Measurements from ENCODE around the gene MRPL9. TPM values are rescaled to one million over a fixed set of nuclear protein-coding genes. Genes with fewer than 3 reads are reported as not detected.

Gene MRPL9
- total and polyA plus RNA-seq, 4 donors = 59.1 to 91.3 (median 86.5) TPM

DNA sequence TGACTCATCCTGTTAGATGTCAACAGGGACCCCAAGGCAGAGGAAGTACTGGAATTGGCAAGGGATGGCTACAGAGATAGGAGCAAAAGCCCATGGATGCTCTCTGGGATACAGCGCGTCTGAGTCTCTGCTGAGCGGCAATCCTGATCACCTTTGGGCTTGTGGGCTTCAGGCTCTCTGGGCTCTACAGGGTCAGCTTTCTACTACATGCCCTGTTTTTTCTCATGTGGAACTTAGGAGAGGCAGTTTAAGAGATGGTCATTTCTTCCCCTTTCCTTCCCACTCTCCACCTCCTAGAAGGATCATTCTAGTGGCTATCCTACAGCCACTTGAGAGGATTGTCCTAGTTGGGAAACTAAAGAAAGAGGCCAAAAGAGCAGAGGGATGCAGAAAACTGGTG, 40.6 kb upstream of the MRPL9 start:
- no peak overlapping the region for H3K4me3 ChIP-seq (ENCODE audit: low read depth, low read length)
- no peak for DNase-seq (ENCODE audit: low read depth in 4 of 6, low spot score in 6 of 6)
- H3K27ac ChIP-seq (ENCODE audit: low read depth, low read length) = no peak overlapping the region
- H3K27me3 ChIP-seq (ENCODE audit: control insufficient read depth, insufficient read depth, low read length) = no peaks in the 10 kb centered on the region
- H3K4me1 ChIP-seq (ENCODE audit: control insufficient read depth, insufficient read depth, low read length) = peaks cover 15% of the 10 kb centered on the region
- no peaks in the 10 kb centered on the region for H3K9me3 ChIP-seq (ENCODE audit: control insufficient read depth, insufficient read depth, low read length)
- peaks cover 11% of the 10 kb centered on the region for H3K36me3 ChIP-seq (ENCODE audit: control insufficient read depth, insufficient read depth, low read length)
- 81% methylated on average over 3 of the region's 3 CpGs for WGBS (ENCODE audit: insufficient coverage)

GRCh38 chr1:151803164-151803563, 39.9 kb upstream of the MRPL9 start:
- H3K27me3 ChIP-seq (ENCODE audit: control insufficient read depth, insufficient read depth, low read length) = no peaks in the 10 kb centered on the region
- DNase-seq (ENCODE audit: low read depth in 4 of 6, low spot score in 6 of 6) = no peak
- H3K4me3 ChIP-seq (ENCODE audit: low read depth, low read length) = no peak overlapping the region
- no peaks in the 10 kb centered on the region for H3K9me3 ChIP-seq (ENCODE audit: control insufficient read depth, insufficient read depth, low read length)
- H3K27ac ChIP-seq (ENCODE audit: low read depth, low read length) = no peak overlapping the region
- H3K36me3 ChIP-seq (ENCODE audit: control insufficient read depth, insufficient read depth, low read length) = peaks cover 11% of the 10 kb centered on the region
- H3K4me1 ChIP-seq (ENCODE audit: control insufficient read depth, insufficient read depth, low read length) = peaks cover 18% of the 10 kb centered on the region

DNA sequence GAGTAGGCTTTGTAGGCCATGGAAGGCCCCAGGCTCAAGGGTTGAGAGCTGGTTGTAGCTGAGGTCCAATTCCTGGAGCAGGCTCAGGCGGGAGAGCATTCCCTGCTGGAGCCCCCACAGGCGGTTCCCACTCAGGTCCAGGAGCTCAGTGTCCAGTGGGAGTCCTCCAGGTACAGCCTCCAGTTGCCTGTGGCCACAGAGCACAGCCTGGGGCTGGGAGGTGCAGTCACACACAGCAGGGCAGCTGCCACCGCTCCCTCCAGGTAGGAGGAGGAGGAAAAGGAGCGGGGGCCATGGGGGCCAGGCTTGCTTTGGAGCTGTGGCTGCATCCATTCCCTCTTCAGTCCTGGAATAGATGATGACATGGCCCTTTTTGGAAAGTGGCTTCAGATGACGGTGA, 39.1 kb upstream of the MRPL9 start:
- 92% methylated on average over 5 of the region's 5 CpGs for WGBS (ENCODE audit: insufficient coverage)
- H3K4me1 ChIP-seq (ENCODE audit: control insufficient read depth, insufficient read depth, low read length) = peaks cover 18% of the 10 kb centered on the region
- DNase-seq (ENCODE audit: low read depth in 4 of 6, low spot score in 6 of 6) = no peak
- peaks cover 11% of the 10 kb centered on the region for H3K36me3 ChIP-seq (ENCODE audit: control insufficient read depth, insufficient read depth, low read length)
- H3K4me3 ChIP-seq (ENCODE audit: low read depth, low read length) = no peak overlapping the region
- H3K27me3 ChIP-seq (ENCODE audit: control insufficient read depth, insufficient read depth, low read length) = no peaks in the 10 kb centered on the region
- H3K27ac ChIP-seq (ENCODE audit: low read depth, low read length) = no peak overlapping the region
- H3K9me3 ChIP-seq (ENCODE audit: control insufficient read depth, insufficient read depth, low read length) = no peaks in the 10 kb centered on the region

GRCh38 chr1:151801846-151802245, 38.5 kb upstream of the MRPL9 start:
- no peak for DNase-seq (ENCODE audit: low read depth in 4 of 6, low spot score in 6 of 6)
- WGBS (ENCODE audit: insufficient coverage) = 85% methylated on average over 7 of the region's 7 CpGs
- H3K4me3 ChIP-seq (ENCODE audit: low read depth, low read length) = no peak overlapping the region
- H3K4me1 ChIP-seq (ENCODE audit: control insufficient read depth, insufficient read depth, low read length) = peaks cover 15% of the 10 kb centered on the region
- no peaks in the 10 kb centered on the region for H3K9me3 ChIP-seq (ENCODE audit: control insufficient read depth, insufficient read depth, low read length)
- peaks cover 11% of the 10 kb centered on the region for H3K36me3 ChIP-seq (ENCODE audit: control insufficient read depth, insufficient read depth, low read length)
- H3K27ac ChIP-seq (ENCODE audit: low read depth, low read length) = no peak overlapping the region
- no peaks in the 10 kb centered on the region for H3K27me3 ChIP-seq (ENCODE audit: control insufficient read depth, insufficient read depth, low read length)

DNA sequence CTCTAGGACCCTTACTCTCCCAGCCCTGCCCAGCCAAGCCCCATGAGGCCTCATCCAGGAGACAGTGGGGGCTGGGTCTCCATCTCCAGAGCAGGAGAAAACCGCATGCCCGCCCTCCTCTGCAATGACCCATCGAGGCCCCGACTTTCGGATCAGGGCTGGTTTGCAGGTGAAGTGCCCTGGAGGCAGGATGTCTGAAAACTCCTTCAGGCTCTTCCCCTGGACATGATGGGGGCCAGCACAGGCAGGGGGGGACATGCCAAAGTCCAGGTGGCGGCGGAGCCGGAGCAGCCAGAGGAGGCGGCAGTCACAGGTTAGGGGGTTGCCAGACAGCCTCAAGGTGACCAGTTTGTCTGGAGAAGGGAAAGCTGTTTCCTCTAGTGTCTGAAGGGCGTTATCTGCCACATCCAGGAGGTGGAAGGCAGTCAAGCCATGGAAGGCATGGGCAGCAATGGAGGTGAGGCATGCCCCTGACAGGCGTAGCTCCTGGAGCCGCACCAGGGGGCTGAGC, 38.1 kb upstream of the MRPL9 start:
- H3K9me3 ChIP-seq (ENCODE audit: control insufficient read depth, insufficient read depth, low read length) = no peaks in the 10 kb centered on the region
- peaks cover 15% of the 10 kb centered on the region for H3K4me1 ChIP-seq (ENCODE audit: control insufficient read depth, insufficient read depth, low read length)
- H3K27ac ChIP-seq (ENCODE audit: low read depth, low read length) = no peak overlapping the region
- no peaks in the 10 kb centered on the region for H3K27me3 ChIP-seq (ENCODE audit: control insufficient read depth, insufficient read depth, low read length)
- WGBS (ENCODE audit: insufficient coverage) = 94% methylated on average over 12 of the region's 12 CpGs
- peaks cover 11% of the 10 kb centered on the region for H3K36me3 ChIP-seq (ENCODE audit: control insufficient read depth, insufficient read depth, low read length)
- no peak for DNase-seq (ENCODE audit: low read depth in 4 of 6, low spot score in 6 of 6)
- no peak overlapping the region for H3K4me3 ChIP-seq (ENCODE audit: low read depth, low read length)

GRCh38 chr1:151800830-151801229, 37.5 kb upstream of the MRPL9 start:
- no peaks in the 10 kb centered on the region for H3K27me3 ChIP-seq (ENCODE audit: control insufficient read depth, insufficient read depth, low read length)
- peaks cover 15% of the 10 kb centered on the region for H3K4me1 ChIP-seq (ENCODE audit: control insufficient read depth, insufficient read depth, low read length)
- peaks cover 11% of the 10 kb centered on the region for H3K36me3 ChIP-seq (ENCODE audit: control insufficient read depth, insufficient read depth, low read length)
- DNase-seq (ENCODE audit: low read depth in 4 of 6, low spot score in 6 of 6) = no peak
- no peak overlapping the region for H3K4me3 ChIP-seq (ENCODE audit: low read depth, low read length)
- no peak overlapping the region for H3K27ac ChIP-seq (ENCODE audit: low read depth, low read length)
- H3K9me3 ChIP-seq (ENCODE audit: control insufficient read depth, insufficient read depth, low read length) = no peaks in the 10 kb centered on the region
- 74% methylated on average over 5 of the region's 8 CpGs for WGBS (ENCODE audit: insufficient coverage)

GRCh38 chr1:151799179-151800022, 36.1 kb upstream of the MRPL9 start:
- 24% methylated on average over 6 of the region's 9 CpGs for WGBS (ENCODE audit: insufficient coverage)
- no peaks in the 10 kb centered on the region for H3K9me3 ChIP-seq (ENCODE audit: control insufficient read depth, insufficient read depth, low read length)
- peaks cover 9% of the 10 kb centered on the region for H3K36me3 ChIP-seq (ENCODE audit: control insufficient read depth, insufficient read depth, low read length)
- H3K4me1 ChIP-seq (ENCODE audit: control insufficient read depth, insufficient read depth, low read length) = peaks cover 7% of the 10 kb centered on the region
- peak in 5 of 6 donors; percentile 20 to 83 (median 24) for DNase-seq (ENCODE audit: low read depth in 4 of 6, low spot score in 6 of 6)
- no peaks in the 10 kb centered on the region for H3K27me3 ChIP-seq (ENCODE audit: control insufficient read depth, insufficient read depth, low read length)
- H3K27ac ChIP-seq (ENCODE audit: low read depth, low read length) = no peak overlapping the region
- H3K4me3 ChIP-seq (ENCODE audit: low read depth, low read length) = no peak overlapping the region

GRCh38 chr1:151798571-151798970, 35.3 kb upstream of the MRPL9 start:
- H3K27me3 ChIP-seq (ENCODE audit: control insufficient read depth, insufficient read depth, low read length) = no peaks in the 10 kb centered on the region
- H3K36me3 ChIP-seq (ENCODE audit: control insufficient read depth, insufficient read depth, low read length) = peaks cover 9% of the 10 kb centered on the region
- no peak for DNase-seq (ENCODE audit: low read depth in 4 of 6, low spot score in 6 of 6)
- H3K4me3 ChIP-seq (ENCODE audit: low read depth, low read length) = no peak overlapping the region
- WGBS (ENCODE audit: insufficient coverage) = 76% methylated on average over 2 of the region's 5 CpGs
- H3K27ac ChIP-seq (ENCODE audit: low read depth, low read length) = no peak overlapping the region
- no peaks in the 10 kb centered on the region for H3K9me3 ChIP-seq (ENCODE audit: control insufficient read depth, insufficient read depth, low read length)
- peaks cover 7% of the 10 kb centered on the region for H3K4me1 ChIP-seq (ENCODE audit: control insufficient read depth, insufficient read depth, low read length)

DNA sequence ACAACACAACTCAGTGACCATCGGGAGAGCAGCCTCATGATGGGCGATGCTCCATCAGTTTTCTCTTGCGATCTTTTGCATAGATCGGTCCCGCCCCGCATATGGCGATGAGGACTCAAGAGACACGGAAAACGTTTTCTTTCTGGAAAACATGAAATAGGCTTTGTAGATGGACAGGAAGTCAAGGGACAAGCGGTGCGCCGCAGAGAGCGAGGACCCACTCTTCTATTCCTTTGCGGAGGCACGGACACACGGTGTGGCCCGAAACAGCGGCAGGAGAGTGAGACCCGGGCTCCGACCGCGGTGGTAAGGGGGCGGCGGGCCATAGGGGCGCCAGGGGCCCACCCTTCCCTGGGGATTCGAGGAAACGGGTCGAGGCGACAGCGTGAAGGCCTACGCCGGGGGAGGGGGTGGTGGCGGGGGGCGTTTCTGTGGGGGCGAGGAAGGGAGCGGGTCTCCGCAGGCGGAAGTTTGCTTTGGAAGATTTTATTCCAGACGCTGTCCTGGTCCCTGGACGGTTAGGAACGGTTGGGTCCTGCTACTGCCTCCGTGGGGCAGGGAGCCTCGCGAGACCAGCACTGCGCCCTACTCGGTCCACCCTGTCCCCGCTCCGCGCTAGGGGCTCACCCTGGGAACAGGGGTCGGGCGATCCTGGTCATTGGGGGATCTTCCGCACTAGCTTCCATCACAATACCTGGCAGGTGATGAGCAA, 27.8 kb upstream of the MRPL9 start:
- peak in 2 of 6 donors; percentile 2 to 41 for DNase-seq (ENCODE audit: low read depth in 4 of 6, low spot score in 6 of 6)
- WGBS (ENCODE audit: insufficient coverage) = 0% methylated on average over 41 of the region's 52 CpGs
- H3K27ac ChIP-seq (ENCODE audit: low read depth, low read length) = peak overlapping the region; percentile 82

More for the DNA sequence above, 27.8 kb upstream of the MRPL9 start:
- Histone ChIP-seq H3K9me3 (ENCODE audit: control insufficient read depth, insufficient read depth, low read length) (no peaks in the 10 kb centered on the region), H3K36me3 (ENCODE audit: control insufficient read depth, insufficient read depth, low read length) (no peaks in the 10 kb centered on the region), H3K4me1 (ENCODE audit: control insufficient read depth, insufficient read depth, low read length) (no peaks in the 10 kb centered on the region), H3K4me3 (ENCODE audit: low read depth, low read length) (peak overlapping the region; percentile 83), H3K27me3 (ENCODE audit: control insufficient read depth, insufficient read depth, low read length) (no peaks in the 10 kb centered on the region)
